ENCODE results near the gene VARS2.

DNA sequence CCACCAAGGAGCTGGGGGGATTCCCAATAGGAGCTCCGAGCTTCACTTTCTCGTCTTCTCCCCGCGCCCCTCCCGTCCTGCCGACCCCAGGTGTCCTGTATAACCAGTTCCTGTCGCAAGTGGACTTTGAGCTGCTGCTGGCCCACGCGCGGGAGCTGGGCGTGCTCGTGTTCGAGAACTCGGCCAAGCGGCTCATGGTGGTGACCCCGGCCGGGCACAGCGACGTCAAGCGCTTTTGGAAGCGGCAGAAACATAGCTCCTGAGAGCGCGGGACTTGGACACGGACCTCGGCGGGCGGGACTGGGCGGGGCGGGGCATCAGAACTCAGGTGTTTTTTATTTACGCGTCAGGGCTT is 340 bp upstream of the VARS2 start:
- TF ChIP-seq, protein P1, sequence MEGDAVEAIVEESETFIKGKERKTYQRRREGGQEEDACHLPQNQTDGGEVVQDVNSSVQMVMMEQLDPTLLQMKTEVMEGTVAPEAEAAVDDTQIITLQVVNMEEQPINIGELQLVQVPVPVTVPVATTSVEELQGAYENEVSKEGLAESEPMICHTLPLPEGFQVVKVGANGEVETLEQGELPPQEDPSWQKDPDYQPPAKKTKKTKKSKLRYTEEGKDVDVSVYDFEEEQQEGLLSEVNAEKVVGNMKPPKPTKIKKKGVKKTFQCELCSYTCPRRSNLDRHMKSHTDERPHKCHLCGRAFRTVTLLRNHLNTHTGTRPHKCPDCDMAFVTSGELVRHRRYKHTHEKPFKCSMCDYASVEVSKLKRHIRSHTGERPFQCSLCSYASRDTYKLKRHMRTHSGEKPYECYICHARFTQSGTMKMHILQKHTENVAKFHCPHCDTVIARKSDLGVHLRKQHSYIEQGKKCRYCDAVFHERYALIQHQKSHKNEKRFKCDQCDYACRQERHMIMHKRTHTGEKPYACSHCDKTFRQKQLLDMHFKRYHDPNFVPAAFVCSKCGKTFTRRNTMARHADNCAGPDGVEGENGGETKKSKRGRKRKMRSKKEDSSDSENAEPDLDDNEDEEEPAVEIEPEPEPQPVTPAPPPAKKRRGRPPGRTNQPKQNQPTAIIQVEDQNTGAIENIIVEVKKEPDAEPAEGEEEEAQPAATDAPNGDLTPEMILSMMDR (IDR thresholded peaks at IDR 0.05) = no peak
- no peak for TF ChIP-seq POLR2A (IDR thresholded peaks at IDR 0.05)
